ENCODE data around the gene EIF4G3.
A peak's percentile ranks its signal among the peaks of the same experiment; 100 is the strongest.
"Not testable (repeated sequence)": the region's sequence is repeated elsewhere in the genome, so short reads cannot be mapped to it uniquely, and the experiment has no call there.

Gene EIF4G3

DNA sequence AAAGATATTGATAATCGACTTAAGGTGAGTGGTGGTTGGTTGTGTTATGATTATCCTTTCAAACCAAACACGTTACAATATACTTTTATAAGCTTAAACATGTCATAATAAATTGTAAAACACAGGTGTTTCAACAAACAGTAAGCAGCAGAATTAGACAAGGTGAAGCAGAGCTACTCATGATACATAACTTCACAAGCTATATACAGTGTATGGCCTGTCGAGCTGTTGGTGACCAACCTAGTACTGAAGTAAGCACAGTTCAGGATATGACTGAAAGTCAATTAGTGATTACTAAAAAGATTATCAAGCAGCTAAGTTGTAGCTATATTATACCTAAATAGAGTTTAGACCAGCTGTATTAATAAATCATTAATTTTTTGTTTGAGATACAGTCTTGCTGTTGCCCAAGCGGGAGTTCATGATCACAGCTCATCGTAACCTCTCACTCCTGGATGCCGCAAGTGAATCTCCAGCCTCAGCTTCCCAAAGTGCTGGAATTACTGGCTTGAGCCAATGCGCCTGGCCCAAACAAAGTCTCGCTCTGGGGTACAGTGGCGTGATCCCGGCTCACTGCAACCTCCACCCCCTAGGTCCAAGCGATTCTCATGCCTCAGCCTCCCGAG is 148.1 kb downstream of the EIF4G3 start:
- H3K9me3 ChIP-seq (ENCODE audit: control insufficient read depth, insufficient read depth, low read length), result peaks cover 6% of the 10 kb centered on the region
- H3K27me3 ChIP-seq (ENCODE audit: control insufficient read depth, insufficient read depth, low read length), result no peaks in the 10 kb centered on the region
- H3K27ac ChIP-seq (ENCODE audit: low read depth, low read length), result no peak overlapping the region
- no peak overlapping the region for H3K4me3 ChIP-seq (ENCODE audit: low read depth, low read length)
- no peaks in the 10 kb centered on the region for H3K36me3 ChIP-seq (ENCODE audit: control insufficient read depth, insufficient read depth, low read length)
- H3K9ac ChIP-seq (ENCODE audit: low read depth, low read length), result no peak overlapping the region
- no peaks in the 10 kb centered on the region for H3K4me1 ChIP-seq (ENCODE audit: control insufficient read depth, insufficient read depth, low read length)

DNA sequence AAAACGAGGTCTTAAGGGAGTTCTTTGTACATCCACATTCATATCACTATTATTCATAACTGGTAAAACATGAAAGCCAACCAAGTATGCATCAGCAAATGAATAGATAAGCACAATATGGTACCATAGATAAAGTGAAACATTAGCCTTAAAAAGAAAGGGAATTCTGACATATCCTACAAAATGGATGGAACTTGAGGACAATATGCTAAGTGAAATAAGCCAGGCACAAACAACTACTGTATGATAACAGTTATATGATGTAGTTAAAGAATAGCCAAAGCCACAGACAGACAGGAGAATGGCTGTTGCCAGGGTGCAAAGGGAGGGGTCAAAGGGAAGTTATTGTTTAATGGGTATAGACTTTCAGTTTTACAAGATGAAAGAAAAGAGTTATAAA is 148.9 kb downstream of the EIF4G3 start:
- H3K4me3 ChIP-seq (ENCODE audit: low read depth, low read length), result no peak overlapping the region
- no peaks in the 10 kb centered on the region for H3K4me1 ChIP-seq (ENCODE audit: control insufficient read depth, insufficient read depth, low read length)
- H3K36me3 ChIP-seq (ENCODE audit: control insufficient read depth, insufficient read depth, low read length), result no peaks in the 10 kb centered on the region
- H3K27me3 ChIP-seq (ENCODE audit: control insufficient read depth, insufficient read depth, low read length), result no peaks in the 10 kb centered on the region
- H3K27ac ChIP-seq (ENCODE audit: low read depth, low read length), result no peak overlapping the region
- no peak overlapping the region for H3K9ac ChIP-seq (ENCODE audit: low read depth, low read length)
- peaks cover 7% of the 10 kb centered on the region for H3K9me3 ChIP-seq (ENCODE audit: control insufficient read depth, insufficient read depth, low read length)

DNA sequence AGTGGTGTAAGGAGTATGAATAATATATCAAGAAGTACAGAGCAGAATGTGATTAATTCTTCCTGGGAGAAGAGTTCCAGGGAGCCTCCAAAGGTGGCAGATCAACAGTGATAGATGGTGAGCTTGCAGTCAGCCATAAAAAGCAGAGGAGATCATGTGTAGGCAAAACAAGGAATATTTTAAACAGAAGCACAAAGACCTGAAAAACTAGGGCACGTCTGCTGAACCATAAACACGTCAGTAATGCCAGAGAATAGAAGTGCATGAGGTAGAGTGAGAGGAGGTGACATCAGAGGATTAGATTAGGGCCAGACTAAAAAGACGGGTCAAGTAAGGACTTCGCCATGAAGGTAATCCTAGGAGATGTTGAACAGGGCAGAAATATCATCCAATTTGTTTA is 151.8 kb downstream of the EIF4G3 start:
- H3K27ac ChIP-seq (ENCODE audit: low read depth, low read length), result peak overlapping the region; percentile 46
- H3K4me1 ChIP-seq (ENCODE audit: control insufficient read depth, insufficient read depth, low read length), result no peaks in the 10 kb centered on the region
- no peak overlapping the region for H3K4me3 ChIP-seq (ENCODE audit: low read depth, low read length)
- peaks cover 9% of the 10 kb centered on the region for H3K9me3 ChIP-seq (ENCODE audit: control insufficient read depth, insufficient read depth, low read length)
- no peak overlapping the region for H3K9ac ChIP-seq (ENCODE audit: low read depth, low read length)
- H3K36me3 ChIP-seq (ENCODE audit: control insufficient read depth, insufficient read depth, low read length), result no peaks in the 10 kb centered on the region
- no peaks in the 10 kb centered on the region for H3K27me3 ChIP-seq (ENCODE audit: control insufficient read depth, insufficient read depth, low read length)

DNA sequence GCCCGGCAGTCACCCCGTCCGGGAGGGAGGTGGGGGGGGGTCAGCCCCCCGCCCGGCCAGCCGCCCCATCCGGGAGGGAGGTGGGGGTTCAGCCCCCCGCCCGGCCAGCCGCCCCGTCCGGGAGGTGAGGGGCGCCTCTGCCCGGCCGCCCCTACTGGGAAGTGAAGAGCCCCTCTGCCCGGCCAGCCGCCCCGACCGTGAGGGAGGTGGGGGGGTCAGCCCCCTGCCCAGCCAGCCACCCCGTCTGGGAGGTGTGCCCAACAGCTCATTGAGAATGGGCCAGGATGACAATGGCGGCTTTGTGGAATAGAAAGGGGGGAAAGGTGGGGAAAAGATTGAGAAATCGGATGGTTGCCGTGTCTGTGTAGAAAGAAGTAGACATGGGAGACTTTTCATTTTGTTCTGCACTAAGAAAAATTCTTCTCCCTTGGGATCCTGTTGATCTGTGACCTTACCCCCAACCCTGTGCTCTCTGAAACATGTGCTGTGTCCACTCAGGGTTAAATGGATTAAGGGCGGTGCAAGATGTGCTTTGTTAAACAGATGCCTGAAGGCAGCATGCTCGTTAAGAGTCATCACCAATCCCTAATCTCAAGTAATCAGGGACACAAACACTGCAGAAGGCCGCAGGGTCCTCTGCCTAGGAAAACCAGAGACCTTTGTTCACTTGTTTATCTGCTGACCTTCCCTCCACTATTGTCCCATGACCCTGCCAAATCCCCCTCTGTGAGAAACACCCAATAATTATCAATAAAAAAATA is 152.4 kb downstream of the EIF4G3 start:
- not testable (repeated sequence) for H3K27ac ChIP-seq (ENCODE audit: low read depth, low read length); H3K9ac ChIP-seq (ENCODE audit: low read depth, low read length); H3K9me3 ChIP-seq (ENCODE audit: control insufficient read depth, insufficient read depth, low read length); H3K27me3 ChIP-seq (ENCODE audit: control insufficient read depth, insufficient read depth, low read length); H3K4me1 ChIP-seq (ENCODE audit: control insufficient read depth, insufficient read depth, low read length); H3K36me3 ChIP-seq (ENCODE audit: control insufficient read depth, insufficient read depth, low read length); H3K4me3 ChIP-seq (ENCODE audit: low read depth, low read length)

DNA sequence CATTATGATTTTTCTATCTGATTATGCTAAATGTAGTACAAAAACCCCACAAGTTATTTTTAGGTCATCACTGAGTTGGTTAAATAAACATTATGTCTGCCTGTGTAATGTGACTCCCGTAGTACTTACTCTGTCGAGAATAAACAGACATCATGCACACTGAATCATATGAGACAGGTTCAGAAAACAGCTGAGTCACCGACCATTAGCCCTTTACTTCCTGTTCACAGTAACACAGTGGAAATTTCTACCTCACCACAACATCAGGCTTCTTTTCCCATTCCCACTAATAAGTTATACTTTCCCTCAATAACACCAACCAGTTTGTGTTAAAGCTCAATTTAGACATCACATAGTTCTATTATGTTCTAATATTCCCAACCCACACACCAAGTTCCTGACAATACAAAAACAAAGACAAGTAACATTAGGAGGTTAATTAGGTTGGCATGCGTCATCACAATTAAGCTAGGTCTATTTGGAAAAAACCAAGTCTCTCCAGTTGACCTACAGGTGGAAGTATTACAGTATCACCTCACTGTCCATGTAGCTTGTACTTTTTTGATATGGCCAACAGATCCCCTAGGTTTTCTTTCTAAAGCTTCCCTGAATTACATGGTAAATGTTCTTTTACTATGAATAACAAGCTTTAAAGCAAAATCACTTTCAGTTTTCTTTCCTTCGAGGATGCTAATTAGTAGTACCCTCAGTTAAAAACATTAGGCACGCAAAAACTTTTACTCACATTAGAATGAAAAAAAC is 154.2 kb downstream of the EIF4G3 start:
- peak overlapping the region; percentile 21 for H3K27ac ChIP-seq (ENCODE audit: low read depth, low read length)

DNA sequence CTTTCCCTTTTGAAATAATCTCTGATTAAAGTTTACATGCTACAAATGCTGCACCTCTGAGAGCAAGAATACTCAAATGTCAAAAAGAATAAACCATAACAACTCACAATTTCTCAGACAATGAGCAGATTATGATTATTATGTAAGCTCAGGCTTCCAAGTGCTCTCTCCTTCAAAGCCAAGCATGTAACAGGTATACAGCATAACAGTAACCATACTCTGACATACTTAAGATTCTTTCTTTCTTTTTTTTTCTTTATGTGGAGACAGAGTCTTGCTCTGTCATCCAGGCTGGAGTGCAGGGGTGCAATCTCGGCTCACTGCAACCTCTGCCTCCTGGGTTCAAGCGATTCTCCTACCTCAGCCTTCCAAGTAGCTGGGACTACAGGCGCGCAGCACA is 155.4 kb downstream of the EIF4G3 start:
- H3K27me3 ChIP-seq (ENCODE audit: control insufficient read depth, insufficient read depth, low read length), result no peaks in the 10 kb centered on the region
- H3K9me3 ChIP-seq (ENCODE audit: control insufficient read depth, insufficient read depth, low read length), result peaks cover 9% of the 10 kb centered on the region
- H3K36me3 ChIP-seq (ENCODE audit: control insufficient read depth, insufficient read depth, low read length), result no peaks in the 10 kb centered on the region
- H3K9ac ChIP-seq (ENCODE audit: low read depth, low read length), result no peak overlapping the region
- H3K27ac ChIP-seq (ENCODE audit: low read depth, low read length), result no peak overlapping the region
- H3K4me1 ChIP-seq (ENCODE audit: control insufficient read depth, insufficient read depth, low read length), result no peaks in the 10 kb centered on the region
- H3K4me3 ChIP-seq (ENCODE audit: low read depth, low read length), result no peak overlapping the region

More for the DNA sequence above, 154.2 kb downstream of the EIF4G3 start:
- no peaks in the 10 kb centered on the region for H3K36me3 ChIP-seq (ENCODE audit: control insufficient read depth, insufficient read depth, low read length)
- H3K27me3 ChIP-seq (ENCODE audit: control insufficient read depth, insufficient read depth, low read length), result no peaks in the 10 kb centered on the region
- H3K9me3 ChIP-seq (ENCODE audit: control insufficient read depth, insufficient read depth, low read length), result peaks cover 9% of the 10 kb centered on the region
- no peaks in the 10 kb centered on the region for H3K4me1 ChIP-seq (ENCODE audit: control insufficient read depth, insufficient read depth, low read length)
- no peak overlapping the region for H3K9ac ChIP-seq (ENCODE audit: low read depth, low read length)
- H3K4me3 ChIP-seq (ENCODE audit: low read depth, low read length), result no peak overlapping the region

DNA sequence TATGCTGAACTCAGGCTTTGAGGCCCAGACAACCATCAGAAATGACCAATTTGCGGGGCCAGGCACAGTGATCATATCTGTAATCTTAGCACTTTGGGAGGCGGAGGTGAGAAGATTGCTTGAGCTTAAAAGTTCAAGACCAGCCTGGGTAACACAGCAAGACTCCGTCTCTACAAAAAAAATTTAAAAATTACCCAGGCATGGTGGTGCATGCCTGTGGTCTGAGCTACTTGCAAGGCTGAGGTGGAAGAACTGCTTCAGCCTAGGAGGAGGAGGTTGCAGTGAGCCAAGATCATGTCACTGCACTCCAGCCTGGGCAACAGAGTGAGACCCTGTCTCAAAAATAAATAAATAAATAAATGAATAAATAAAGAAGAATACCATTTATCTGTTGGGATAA is 156.5 kb downstream of the EIF4G3 start:
- Histone ChIP-seq H3K27ac (ENCODE audit: low read depth, low read length) (no peak overlapping the region), H3K9me3 (ENCODE audit: control insufficient read depth, insufficient read depth, low read length) (peaks cover 7% of the 10 kb centered on the region), H3K36me3 (ENCODE audit: control insufficient read depth, insufficient read depth, low read length) (no peaks in the 10 kb centered on the region), H3K4me3 (ENCODE audit: low read depth, low read length) (no peak overlapping the region), H3K4me1 (ENCODE audit: control insufficient read depth, insufficient read depth, low read length) (no peaks in the 10 kb centered on the region), H3K9ac (ENCODE audit: low read depth, low read length) (no peak overlapping the region), H3K27me3 (ENCODE audit: control insufficient read depth, insufficient read depth, low read length) (no peaks in the 10 kb centered on the region)

DNA sequence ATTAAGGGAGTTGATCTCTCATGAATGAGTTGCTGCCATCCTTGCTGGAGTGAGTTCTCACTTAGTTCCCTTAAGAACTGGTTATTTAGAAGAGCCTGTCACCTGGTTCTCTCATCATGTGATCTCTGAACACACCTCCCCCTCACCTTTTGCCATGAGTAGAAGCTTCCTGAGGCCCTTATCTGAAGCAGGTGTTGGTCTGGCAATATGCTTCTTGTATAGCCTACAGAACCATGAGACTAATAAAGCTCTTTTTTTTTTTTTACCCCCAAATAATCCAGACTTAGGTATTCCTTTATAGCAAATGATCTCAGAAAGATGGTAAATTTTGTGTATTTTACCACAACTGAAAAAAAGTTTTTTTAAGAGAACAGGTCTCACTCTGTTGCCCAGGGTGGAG is 158.0 kb downstream of the EIF4G3 start:
- Histone ChIP-seq H3K36me3 (ENCODE audit: control insufficient read depth, insufficient read depth, low read length) (no peaks in the 10 kb centered on the region), H3K27me3 (ENCODE audit: control insufficient read depth, insufficient read depth, low read length) (no peaks in the 10 kb centered on the region), H3K9me3 (ENCODE audit: control insufficient read depth, insufficient read depth, low read length) (0 out of 2 replicates have a peak, but pooled peaks cover 4% of the 10 kb centered on the region), H3K9ac (ENCODE audit: low read depth, low read length) (no peak overlapping the region), H3K4me1 (ENCODE audit: control insufficient read depth, insufficient read depth, low read length) (no peaks in the 10 kb centered on the region), H3K27ac (ENCODE audit: low read depth, low read length) (no peak overlapping the region), H3K4me3 (ENCODE audit: low read depth, low read length) (no peak overlapping the region)

DNA sequence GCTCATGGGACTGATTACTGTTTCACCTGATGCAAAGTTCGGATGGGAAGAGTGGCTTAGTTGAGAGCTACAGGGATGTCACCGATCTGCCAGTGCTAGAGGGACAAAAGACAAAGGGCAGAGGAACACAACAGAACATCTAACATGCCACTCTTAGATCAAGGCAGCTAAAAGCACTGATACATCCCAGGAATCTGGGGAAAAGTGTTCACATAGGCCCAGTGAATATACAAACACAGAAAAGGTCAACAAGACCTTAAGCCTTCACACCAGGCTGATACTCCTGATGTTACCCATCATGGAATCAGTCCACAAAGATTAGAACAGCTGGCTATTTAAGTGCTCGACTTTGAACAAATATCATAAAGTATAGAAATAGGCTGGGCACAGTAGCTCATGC is 163.2 kb downstream of the EIF4G3 start:
- Histone ChIP-seq H3K4me3 (ENCODE audit: low read depth, low read length) (no peak overlapping the region), H3K9ac (ENCODE audit: low read depth, low read length) (no peak overlapping the region), H3K27ac (ENCODE audit: low read depth, low read length) (no peak overlapping the region), H3K36me3 (ENCODE audit: control insufficient read depth, insufficient read depth, low read length) (no peaks in the 10 kb centered on the region), H3K4me1 (ENCODE audit: control insufficient read depth, insufficient read depth, low read length) (no peaks in the 10 kb centered on the region), H3K27me3 (ENCODE audit: control insufficient read depth, insufficient read depth, low read length) (no peaks in the 10 kb centered on the region), H3K9me3 (ENCODE audit: control insufficient read depth, insufficient read depth, low read length) (no peaks in the 10 kb centered on the region)

DNA sequence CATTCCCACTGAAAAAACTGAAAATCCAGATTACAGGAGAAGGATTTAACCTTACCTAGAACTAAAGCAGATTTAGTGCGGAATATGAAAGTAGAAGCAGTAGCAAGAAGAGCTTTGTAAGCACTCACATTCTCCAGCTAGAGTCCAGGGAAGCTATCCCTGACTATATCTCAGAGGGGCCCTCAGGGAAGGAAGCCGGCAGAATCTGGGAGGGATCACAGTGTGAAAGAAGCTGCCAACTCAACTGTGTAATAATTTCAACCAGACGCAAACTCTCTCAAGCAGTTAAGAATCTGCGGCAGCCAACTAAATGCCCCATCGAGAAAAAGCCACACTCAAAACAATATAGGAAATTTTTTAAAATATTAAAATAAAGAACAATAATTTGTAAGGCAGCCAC is 163.8 kb downstream of the EIF4G3 start:
- no peak overlapping the region for H3K27ac ChIP-seq (ENCODE audit: low read depth, low read length)
- no peak overlapping the region for H3K4me3 ChIP-seq (ENCODE audit: low read depth, low read length)

DNA sequence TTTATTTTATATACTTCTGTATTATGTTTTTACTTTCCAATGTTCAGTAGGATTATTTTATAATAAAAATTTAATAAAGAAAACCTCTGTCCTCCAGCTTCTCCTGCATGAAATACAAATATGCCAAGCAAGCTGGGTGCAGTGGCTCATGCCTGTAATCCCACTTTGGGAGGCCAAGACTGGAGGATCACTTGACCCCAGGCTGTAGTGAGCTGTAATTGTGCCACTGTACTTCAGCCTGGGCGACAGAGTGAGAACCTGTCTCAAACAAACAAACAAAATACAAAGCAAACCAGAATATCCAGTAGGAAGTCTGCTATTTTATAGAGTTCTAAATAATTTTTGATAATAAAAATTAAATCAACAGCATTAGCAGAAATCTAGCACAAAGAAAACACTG is 168.8 kb downstream of the EIF4G3 start:
- Histone ChIP-seq H3K9me3 (ENCODE audit: control insufficient read depth, insufficient read depth, low read length) (no peaks in the 10 kb centered on the region), H3K4me1 (ENCODE audit: control insufficient read depth, insufficient read depth, low read length) (no peaks in the 10 kb centered on the region), H3K4me3 (ENCODE audit: low read depth, low read length) (no peak overlapping the region), H3K36me3 (ENCODE audit: control insufficient read depth, insufficient read depth, low read length) (no peaks in the 10 kb centered on the region), H3K27ac (ENCODE audit: low read depth, low read length) (no peak overlapping the region), H3K9ac (ENCODE audit: low read depth, low read length) (no peak overlapping the region), H3K27me3 (ENCODE audit: control insufficient read depth, insufficient read depth, low read length) (no peaks in the 10 kb centered on the region)

More for the DNA sequence above, 163.8 kb downstream of the EIF4G3 start:
- Histone ChIP-seq H3K9ac (ENCODE audit: low read depth, low read length) (no peak overlapping the region), H3K4me1 (ENCODE audit: control insufficient read depth, insufficient read depth, low read length) (no peaks in the 10 kb centered on the region), H3K27me3 (ENCODE audit: control insufficient read depth, insufficient read depth, low read length) (no peaks in the 10 kb centered on the region), H3K9me3 (ENCODE audit: control insufficient read depth, insufficient read depth, low read length) (no peaks in the 10 kb centered on the region), H3K36me3 (ENCODE audit: control insufficient read depth, insufficient read depth, low read length) (no peaks in the 10 kb centered on the region)

Measured in HUES48 (cell line).